ENCODE data around the gene INO80. TPM values are rescaled to one million over a fixed set of nuclear protein-coding genes. Genes with fewer than 3 reads are reported as not detected.

Gene INO80
- total RNA-seq, 4 donors from 2014 or later = 22.3 to 44.3 (median 31.1) TPM

GRCh38 chr15:40960925-40961324 is 155.2 kb downstream of the INO80 start:
- intact Hi-C loops (cut with DNase I; ENCODE audit: low total_unique reads) = no loop called here
- TF ChIP-seq POLR2A (IDR thresholded peaks at IDR 0.05) (no peak), CTCF (IDR thresholded peaks at IDR 0.05) (no peak)
- no peak for DNase-seq (ENCODE audit: low spot score in 2 of 2)

GRCh38 chr15:40960151-40960885 is 155.8 kb downstream of the INO80 start:
- no peak overlapping the region for H3K4me3 ChIP-seq (ENCODE audit: low read depth, poor library complexity, severe bottlenecking)
- WGBS, 2 donors = 84 to 89% methylated on average over 16 of the region's 16 CpGs
- no peak for DNase-seq (ENCODE audit: low spot score in 2 of 2)
- TF ChIP-seq POLR2A (IDR thresholded peaks at IDR 0.05) = no peak
- no peak for TF ChIP-seq CTCF (IDR thresholded peaks at IDR 0.05)
- intact Hi-C loops (cut with DNase I; ENCODE audit: low total_unique reads) = no loop called here

More at GRCh38 chr15:40960925-40961324, 155.2 kb downstream of the INO80 start:
- 75 to 85% methylated on average over 11 of the region's 11 CpGs for WGBS, 2 donors
- no peak overlapping the region for H3K4me3 ChIP-seq (ENCODE audit: low read depth, poor library complexity, severe bottlenecking)

GRCh38 chr15:40959331-40960141 is 156.5 kb downstream of the INO80 start:
- intact Hi-C loops (cut with DNase I; ENCODE audit: low total_unique reads) = no loop called here
- no peak for DNase-seq (ENCODE audit: low spot score in 2 of 2)
- no peak for TF ChIP-seq CTCF (IDR thresholded peaks at IDR 0.05)
- no peak for TF ChIP-seq POLR2A (IDR thresholded peaks at IDR 0.05)
- 85 to 87% methylated on average over 22 of the region's 22 CpGs for WGBS, 2 donors
- no peak overlapping the region for H3K4me3 ChIP-seq (ENCODE audit: low read depth, poor library complexity, severe bottlenecking)

- no peak overlapping the region for H3K4me3 ChIP-seq (ENCODE audit: low read depth, poor library complexity, severe bottlenecking)
- TF ChIP-seq POLR2A (IDR thresholded peaks at IDR 0.05) (no peak), CTCF (IDR thresholded peaks at IDR 0.05) (no peak)
- no peak for DNase-seq (ENCODE audit: low spot score in 2 of 2)
- 91 to 95% methylated on average over 8 of the region's 8 CpGs for WGBS, 2 donors
- intact Hi-C loops (cut with DNase I; ENCODE audit: low total_unique reads) = no loop called here
Measured at GRCh38 chr15:40958723-40959122, 157.4 kb downstream of the INO80 start.

GRCh38 chr15:40958146-40958545 is 157.9 kb downstream of the INO80 start:
- intact Hi-C loops (cut with DNase I; ENCODE audit: low total_unique reads) = no loop called here
- no peak for DNase-seq (ENCODE audit: low spot score in 2 of 2)
- WGBS, 2 donors = 56 to 63% methylated on average over 6 of the region's 6 CpGs
- TF ChIP-seq CTCF (IDR thresholded peaks at IDR 0.05) = no peak
- no peak for TF ChIP-seq POLR2A (IDR thresholded peaks at IDR 0.05)
- H3K4me3 ChIP-seq (ENCODE audit: low read depth, poor library complexity, severe bottlenecking) = no peak overlapping the region
